ENCODE data around the gene SLC4A4. TPM values are rescaled to one million over a fixed set of nuclear protein-coding genes. Genes with fewer than 3 reads are reported as not detected.

SLC4A4 gene
- total RNA-seq, 1 donor from 2014 or later, result 3.0 TPM

GRCh38 chr4:71461422-71461821, 122.6 kb downstream of the SLC4A4 start:
- TF ChIP-seq CTCF (IDR thresholded peaks at IDR 0.05; ENCODE audit: insufficient read depth, low read depth, low read length) (no peak), EZH2 (IDR thresholded peaks at IDR 0.05; ENCODE audit: insufficient read depth, low read length) (no peak)
- H3K4me3 ChIP-seq (ENCODE audit: insufficient read depth, low read depth, low read length), result no peak overlapping the region
- no peak overlapping the region for H3K27ac ChIP-seq (ENCODE audit: low read depth, low read length)
- peaks cover 9% of the 10 kb centered on the region for H3K4me1 ChIP-seq (ENCODE audit: insufficient read depth, low read length)
- no peak for DNase-seq (ENCODE audit: low read depth)
- H3K27me3 ChIP-seq (ENCODE audit: insufficient read depth, low read length), result no peaks in the 10 kb centered on the region
- FAIRE-seq, result no peak
- H3K9me3 ChIP-seq (ENCODE audit: insufficient read depth, low read depth, low read length), result no peaks in the 10 kb centered on the region
- no peaks in the 10 kb centered on the region for H3K36me3 ChIP-seq (ENCODE audit: insufficient read depth, low read length)
- Mint-ChIP-seq H3K27me3 (ENCODE audit: low read depth, unreplicated experiment) (no peaks in the 10 kb centered on the region), H3K4me3 (ENCODE audit: unreplicated experiment) (no peak overlapping the region), H3K4me1 (ENCODE audit: low read depth, unreplicated experiment) (peaks cover 10% of the 10 kb centered on the region), H3K27ac (ENCODE audit: unreplicated experiment) (no peak overlapping the region), H3K9me3 (ENCODE audit: unreplicated experiment) (no peaks in the 10 kb centered on the region), H3K36me3 (ENCODE audit: low read depth, unreplicated experiment) (no peaks in the 10 kb centered on the region)
- no peak overlapping the region for H2AFZ ChIP-seq (ENCODE audit: low read depth, low read length)
- no peaks in the 10 kb centered on the region for H3K79me2 ChIP-seq (ENCODE audit: insufficient read depth, low read length)
- no peak overlapping the region for H3K4me2 ChIP-seq (ENCODE audit: low read length)
- no peaks in the 10 kb centered on the region for H4K20me1 ChIP-seq (ENCODE audit: insufficient read depth, low read length)
- H3K9ac ChIP-seq (ENCODE audit: low read length), result no peak overlapping the region

- no peak overlapping the region for H3K4me3 ChIP-seq (ENCODE audit: insufficient read depth, low read depth, low read length)
- Mint-ChIP-seq H3K27ac (ENCODE audit: unreplicated experiment) (no peak overlapping the region), H3K9me3 (ENCODE audit: unreplicated experiment) (no peaks in the 10 kb centered on the region), H3K36me3 (ENCODE audit: low read depth, unreplicated experiment) (peaks cover 1% of the 10 kb centered on the region), H3K4me1 (ENCODE audit: low read depth, unreplicated experiment) (no peaks in the 10 kb centered on the region), H3K27me3 (ENCODE audit: low read depth, unreplicated experiment) (no peaks in the 10 kb centered on the region), H3K4me3 (ENCODE audit: unreplicated experiment) (no peak overlapping the region)
- FAIRE-seq (no peak), DNase-seq (ENCODE audit: low read depth) (no peak)
- no peak overlapping the region for H2AFZ ChIP-seq (ENCODE audit: low read depth, low read length)
- no peak overlapping the region for H3K27ac ChIP-seq (ENCODE audit: low read depth, low read length)
- no peaks in the 10 kb centered on the region for H3K79me2 ChIP-seq (ENCODE audit: insufficient read depth, low read length)
- TF ChIP-seq EZH2 (IDR thresholded peaks at IDR 0.05; ENCODE audit: insufficient read depth, low read length), result no peak
- no peak for TF ChIP-seq CTCF (IDR thresholded peaks at IDR 0.05; ENCODE audit: insufficient read depth, low read depth, low read length)
- no peaks in the 10 kb centered on the region for H3K27me3 ChIP-seq (ENCODE audit: insufficient read depth, low read length)
- peaks cover 2% of the 10 kb centered on the region for H3K36me3 ChIP-seq (ENCODE audit: insufficient read depth, low read length)
- no peaks in the 10 kb centered on the region for H3K4me1 ChIP-seq (ENCODE audit: insufficient read depth, low read length)
- H3K4me2 ChIP-seq (ENCODE audit: low read length), result no peak overlapping the region
- no peak overlapping the region for H3K9ac ChIP-seq (ENCODE audit: low read length)
- no peaks in the 10 kb centered on the region for H4K20me1 ChIP-seq (ENCODE audit: insufficient read depth, low read length)
- H3K9me3 ChIP-seq (ENCODE audit: insufficient read depth, low read depth, low read length), result no peaks in the 10 kb centered on the region
Observed at GRCh38 chr4:71466775-71467174, 128.0 kb downstream of the SLC4A4 start.

GRCh38 chr4:71468116-71468710, 129.4 kb downstream of the SLC4A4 start:
- H4K20me1 ChIP-seq (ENCODE audit: insufficient read depth, low read length), result no peaks in the 10 kb centered on the region
- H3K9ac ChIP-seq (ENCODE audit: low read length), result no peak overlapping the region
- no peak overlapping the region for H3K27ac ChIP-seq (ENCODE audit: low read depth, low read length)
- H3K79me2 ChIP-seq (ENCODE audit: insufficient read depth, low read length), result no peaks in the 10 kb centered on the region
- TF ChIP-seq CTCF (IDR thresholded peaks at IDR 0.05; ENCODE audit: insufficient read depth, low read depth, low read length) (no peak), EZH2 (IDR thresholded peaks at IDR 0.05; ENCODE audit: insufficient read depth, low read length) (no peak)
- no peak for DNase-seq (ENCODE audit: low read depth)
- H3K4me1 ChIP-seq (ENCODE audit: insufficient read depth, low read length), result peaks cover 7% of the 10 kb centered on the region
- H3K27me3 Mint-ChIP-seq (ENCODE audit: low read depth, unreplicated experiment), result no peaks in the 10 kb centered on the region
- no peak overlapping the region for H2AFZ ChIP-seq (ENCODE audit: low read depth, low read length)
- H3K27ac Mint-ChIP-seq (ENCODE audit: unreplicated experiment), result no peak overlapping the region
- peaks cover 2% of the 10 kb centered on the region for H3K36me3 ChIP-seq (ENCODE audit: insufficient read depth, low read length)
- H3K27me3 ChIP-seq (ENCODE audit: insufficient read depth, low read length), result no peaks in the 10 kb centered on the region
- no peaks in the 10 kb centered on the region for H3K9me3 Mint-ChIP-seq (ENCODE audit: unreplicated experiment)
- H3K4me3 ChIP-seq (ENCODE audit: insufficient read depth, low read depth, low read length), result no peak overlapping the region
- peaks cover 1% of the 10 kb centered on the region for H3K36me3 Mint-ChIP-seq (ENCODE audit: low read depth, unreplicated experiment)
- H3K4me2 ChIP-seq (ENCODE audit: low read length), result no peak overlapping the region
- H3K4me3 Mint-ChIP-seq (ENCODE audit: unreplicated experiment), result no peak overlapping the region
- H3K4me1 Mint-ChIP-seq (ENCODE audit: low read depth, unreplicated experiment), result peaks cover 7% of the 10 kb centered on the region
- H3K9me3 ChIP-seq (ENCODE audit: insufficient read depth, low read depth, low read length), result no peaks in the 10 kb centered on the region
- no peak for FAIRE-seq
